ENCODE measurements around the gene SLC45A3.

Gene SLC45A3

DNA sequence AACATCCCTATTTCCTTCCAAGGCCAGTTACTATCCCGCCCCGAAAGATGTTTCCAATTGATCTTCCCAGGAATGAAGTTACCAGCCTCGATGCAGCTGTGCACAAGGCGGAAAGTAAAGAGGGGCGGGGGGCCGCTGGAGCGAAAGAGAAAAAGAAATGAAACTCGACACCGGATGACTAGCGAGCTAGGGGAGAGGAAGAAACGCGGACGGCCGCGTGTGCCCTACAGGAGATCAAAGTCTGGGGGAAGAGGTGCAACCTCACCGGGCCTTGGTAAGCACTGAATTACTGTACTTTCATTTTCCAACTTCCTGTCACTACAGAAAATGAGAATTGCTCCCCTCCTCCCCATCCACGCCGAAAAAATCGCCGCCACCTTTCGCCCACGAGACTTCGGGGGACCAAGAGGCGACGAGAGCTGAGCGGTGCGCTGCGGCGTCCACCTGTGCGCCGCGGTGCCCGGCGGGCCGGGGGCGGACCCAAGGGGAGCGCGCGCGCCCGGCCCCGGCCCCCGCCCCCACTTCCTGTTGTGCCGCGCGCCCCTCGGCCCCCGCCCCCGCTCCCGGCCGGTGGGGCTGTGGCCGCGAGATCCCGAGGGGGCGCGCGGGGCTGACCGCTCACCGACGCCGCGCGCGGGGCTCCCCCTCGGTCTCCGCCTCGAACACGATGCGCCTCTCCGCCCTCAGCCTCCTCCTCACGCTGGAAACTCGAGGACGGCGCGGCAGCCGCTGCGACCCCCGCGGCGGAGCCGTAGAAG, 49.1 kb downstream of the SLC45A3 start:
- TF ChIP-seq TAF1 (IDR thresholded peaks at IDR 0.05; ENCODE audit: borderline replicate concordance, insufficient read depth, low read length) (peak; percentile 54; the same call in 1 of the 2 replicates), POLR2AphosphoS5 (IDR thresholded peaks at IDR 0.05; ENCODE audit: low read depth, low read length) (peak; percentile 70), FOXP2 (optimal IDR thresholded peaks at IDR 0.05; ENCODE audit: borderline replicate concordance, extremely low read depth, extremely low read length, insufficient read depth) (no peak), SIN3A (IDR thresholded peaks at IDR 0.05; ENCODE audit: borderline replicate concordance, insufficient read depth, low read length) (0 out of 2 replicates have a peak, but pooled peaks have one; percentile 31)

GRCh38 chr1:205630651-205631009, 49.7 kb downstream of the SLC45A3 start:
- TF ChIP-seq SIN3A (IDR thresholded peaks at IDR 0.05; ENCODE audit: borderline replicate concordance, insufficient read depth, low read length) (no peak), POLR2AphosphoS5 (IDR thresholded peaks at IDR 0.05; ENCODE audit: low read depth, low read length) (no peak), TAF1 (IDR thresholded peaks at IDR 0.05; ENCODE audit: borderline replicate concordance, insufficient read depth, low read length) (no peak), FOXP2 (optimal IDR thresholded peaks at IDR 0.05; ENCODE audit: borderline replicate concordance, extremely low read depth, extremely low read length, insufficient read depth) (no peak)
- TF ChIP-seq, protein P1, sequence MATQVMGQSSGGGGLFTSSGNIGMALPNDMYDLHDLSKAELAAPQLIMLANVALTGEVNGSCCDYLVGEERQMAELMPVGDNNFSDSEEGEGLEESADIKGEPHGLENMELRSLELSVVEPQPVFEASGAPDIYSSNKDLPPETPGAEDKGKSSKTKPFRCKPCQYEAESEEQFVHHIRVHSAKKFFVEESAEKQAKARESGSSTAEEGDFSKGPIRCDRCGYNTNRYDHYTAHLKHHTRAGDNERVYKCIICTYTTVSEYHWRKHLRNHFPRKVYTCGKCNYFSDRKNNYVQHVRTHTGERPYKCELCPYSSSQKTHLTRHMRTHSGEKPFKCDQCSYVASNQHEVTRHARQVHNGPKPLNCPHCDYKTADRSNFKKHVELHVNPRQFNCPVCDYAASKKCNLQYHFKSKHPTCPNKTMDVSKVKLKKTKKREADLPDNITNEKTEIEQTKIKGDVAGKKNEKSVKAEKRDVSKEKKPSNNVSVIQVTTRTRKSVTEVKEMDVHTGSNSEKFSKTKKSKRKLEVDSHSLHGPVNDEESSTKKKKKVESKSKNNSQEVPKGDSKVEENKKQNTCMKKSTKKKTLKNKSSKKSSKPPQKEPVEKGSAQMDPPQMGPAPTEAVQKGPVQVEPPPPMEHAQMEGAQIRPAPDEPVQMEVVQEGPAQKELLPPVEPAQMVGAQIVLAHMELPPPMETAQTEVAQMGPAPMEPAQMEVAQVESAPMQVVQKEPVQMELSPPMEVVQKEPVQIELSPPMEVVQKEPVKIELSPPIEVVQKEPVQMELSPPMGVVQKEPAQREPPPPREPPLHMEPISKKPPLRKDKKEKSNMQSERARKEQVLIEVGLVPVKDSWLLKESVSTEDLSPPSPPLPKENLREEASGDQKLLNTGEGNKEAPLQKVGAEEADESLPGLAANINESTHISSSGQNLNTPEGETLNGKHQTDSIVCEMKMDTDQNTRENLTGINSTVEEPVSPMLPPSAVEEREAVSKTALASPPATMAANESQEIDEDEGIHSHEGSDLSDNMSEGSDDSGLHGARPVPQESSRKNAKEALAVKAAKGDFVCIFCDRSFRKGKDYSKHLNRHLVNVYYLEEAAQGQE (IDR thresholded peaks at IDR 0.05; ENCODE audit: insufficient read depth in 1 of 2, low read depth in 2 of 2, low read length in 2 of 2), result no peak

GRCh38 chr1:205630241-205630640, 50.1 kb downstream of the SLC45A3 start:
- TF ChIP-seq TAF1 (IDR thresholded peaks at IDR 0.05; ENCODE audit: borderline replicate concordance, insufficient read depth, low read length), result no peak
- TF ChIP-seq, protein P1 (IDR thresholded peaks at IDR 0.05; ENCODE audit: insufficient read depth in 1 of 2, low read depth in 2 of 2, low read length in 2 of 2), result no peak
- no peak for TF ChIP-seq SIN3A (IDR thresholded peaks at IDR 0.05; ENCODE audit: borderline replicate concordance, insufficient read depth, low read length)
- no peak for TF ChIP-seq FOXP2 (optimal IDR thresholded peaks at IDR 0.05; ENCODE audit: borderline replicate concordance, extremely low read depth, extremely low read length, insufficient read depth)
- no peak for TF ChIP-seq POLR2AphosphoS5 (IDR thresholded peaks at IDR 0.05; ENCODE audit: low read depth, low read length)

DNA sequence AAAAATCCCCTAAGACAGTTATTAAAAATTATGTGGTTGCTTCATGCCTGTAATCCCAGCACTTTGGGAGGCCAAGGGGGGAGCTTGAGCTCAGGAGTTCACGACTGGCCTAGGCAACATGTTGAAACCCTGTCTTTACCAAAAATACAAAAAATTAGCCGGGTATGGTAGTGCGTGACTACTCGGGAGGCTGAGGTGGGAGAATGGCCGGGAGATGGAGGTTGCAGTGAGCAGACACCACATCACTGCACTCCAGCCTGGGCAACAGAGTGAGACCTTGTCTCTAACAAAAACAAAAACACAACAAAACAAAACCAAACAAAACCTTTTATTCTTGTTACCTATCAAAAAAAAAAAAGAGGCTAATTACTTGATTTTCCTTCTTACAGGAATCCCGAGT, 50.6 kb downstream of the SLC45A3 start:
- TF ChIP-seq POLR2AphosphoS5 (IDR thresholded peaks at IDR 0.05; ENCODE audit: low read depth, low read length) (no peak), SIN3A (IDR thresholded peaks at IDR 0.05; ENCODE audit: borderline replicate concordance, insufficient read depth, low read length) (no peak)
- TF ChIP-seq, protein P1 (IDR thresholded peaks at IDR 0.05; ENCODE audit: insufficient read depth in 1 of 2, low read depth in 2 of 2, low read length in 2 of 2), result no peak

DNA sequence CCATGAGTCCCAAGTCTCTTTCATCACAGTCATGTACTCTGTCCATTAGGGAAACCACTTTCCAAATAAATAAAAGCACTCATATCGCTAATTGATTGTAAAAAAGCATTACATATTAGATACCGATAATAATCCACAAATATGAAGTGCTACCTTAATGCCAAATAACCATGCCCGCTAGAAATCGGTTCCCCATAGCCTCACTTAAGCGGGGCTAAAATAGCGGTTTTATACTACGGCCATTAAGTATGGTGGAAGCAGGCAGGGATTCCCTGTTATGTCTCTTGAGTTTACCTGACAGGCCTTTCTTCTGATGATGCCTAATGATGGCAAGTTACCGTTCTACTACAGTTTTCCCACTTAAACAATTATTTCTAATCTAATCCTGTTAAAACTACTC, 52.4 kb downstream of the SLC45A3 start:
- TF ChIP-seq SIN3A (IDR thresholded peaks at IDR 0.05; ENCODE audit: borderline replicate concordance, insufficient read depth, low read length), result no peak
- no peak for TF ChIP-seq POLR2AphosphoS5 (IDR thresholded peaks at IDR 0.05; ENCODE audit: low read depth, low read length)
- TF ChIP-seq FOXP2 (optimal IDR thresholded peaks at IDR 0.05; ENCODE audit: borderline replicate concordance, extremely low read depth, extremely low read length, insufficient read depth), result no peak
- TF ChIP-seq, protein P1 (IDR thresholded peaks at IDR 0.05; ENCODE audit: insufficient read depth in 1 of 2, low read depth in 2 of 2, low read length in 2 of 2), result no peak
- no peak for TF ChIP-seq TAF1 (IDR thresholded peaks at IDR 0.05; ENCODE audit: borderline replicate concordance, insufficient read depth, low read length)
